H1 (cell line): ENCODE data around the gene KLHL26. TPM values are rescaled to one million over a fixed set of nuclear protein-coding genes. Genes with fewer than 3 reads are reported as not detected.

Experiments used
- RBBP5 ChIP-seq: IDR thresholded peaks from 2 replicates; pipeline ENCODE4 v1.7.1; 2012; ENCODE audit warnings: low read depth, mild to moderate bottlenecking, inconsistent platforms, low read length, moderate library complexity, borderline replicate concordance
- RNF2 ChIP-seq: fragments of 200-900, 300-1000 bp; sonication (generic); IDR thresholded peaks from 2 replicates; pipeline ENCODE4 v1.7.1; 2016; ENCODE audit warnings: borderline replicate concordance, low read depth, mild to moderate bottlenecking, antibody characterized with exemption, low read length; ENCODE audit not compliant: poor library complexity, severe bottlenecking; ENCODE audit errors: missing control alignments
- TAF7 ChIP-seq: optimal IDR thresholded peaks from 2 replicates; pipeline ENCODE3; 2011; ENCODE audit warnings: low read depth, mild to moderate bottlenecking, inconsistent platforms, low read length, moderate library complexity, borderline replicate concordance
- polyA plus RNA-seq, 7 experiments: library from polyadenylated mRNA; depleted of rRNA in 3 of 7; stranded (reverse) in 5 of 7; unstranded in 2 of 7; fragments of >200 nt in 5 of 7; fragments of 200-250 nt in 2 of 7; gene quantifications; 1 replicate in 5 of 7; 2 replicates in 1 of 7; 4 replicates in 1 of 7; pipeline versions ENCODE4 v1.2.1 to v1.2.3, GENCODE V29; 2011 to 2013; ENCODE audit warnings: missing spikeins in 2 of 7, mixed read lengths in 2 of 7
- total RNA-seq: library from RNA; stranded (reverse); fragmentation: NEBNext Ultra II Directional; extraction: Animal tissue kit (Norgen Biotek cat#: 25700); gene quantifications from 2 replicates; pipeline ENCODE4 v1.2.1, GENCODE V29; 2021

The KLHL26 gene
- total and polyA plus RNA-seq, 2 of the 8 experiments (the other 6 are each of a cell fraction or from before 2014, with no cell fraction given), result 2.2 to 8.8 TPM

DNA sequence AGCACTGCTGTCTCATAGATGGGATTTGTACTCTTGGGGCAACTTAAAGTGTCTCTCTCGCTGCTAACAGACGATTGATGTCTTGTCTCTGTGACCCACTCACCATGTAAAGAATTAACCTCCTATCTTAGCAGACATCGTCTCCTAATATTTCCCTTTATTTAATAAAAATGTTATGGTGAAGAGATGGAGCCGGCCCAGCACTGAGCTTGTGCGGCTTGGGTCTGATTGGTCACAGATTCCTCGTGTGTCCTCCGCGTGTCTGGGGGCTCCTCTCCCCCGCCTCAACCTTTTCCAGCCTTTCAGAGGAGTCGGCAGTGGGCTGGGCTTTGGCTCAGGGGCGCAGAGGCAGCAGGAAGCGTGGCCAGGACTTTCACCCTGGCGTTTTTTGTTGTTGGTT, 33.5 kb downstream of the KLHL26 start (continued):
- TF ChIP-seq RBBP5 (no peak), RNF2 (no peak), TAF7 (no peak)
